Activated naive CD4-positive, alpha-beta T cell (primary cell): Measurements from ENCODE around the gene OVCA2.
A peak's percentile ranks its signal among the peaks of the same experiment; 100 is the strongest.
"Not testable (repeated sequence)": the region's sequence is repeated elsewhere in the genome, so short reads cannot be mapped to it uniquely, and the experiment has no call there.

Experiments used
- DNase-seq, 4 experiments: peaks; one replicate each; lab custom pipeline; 2025; lab: John Stamatoyannopoulos, UW

Gene OVCA2

DNA sequence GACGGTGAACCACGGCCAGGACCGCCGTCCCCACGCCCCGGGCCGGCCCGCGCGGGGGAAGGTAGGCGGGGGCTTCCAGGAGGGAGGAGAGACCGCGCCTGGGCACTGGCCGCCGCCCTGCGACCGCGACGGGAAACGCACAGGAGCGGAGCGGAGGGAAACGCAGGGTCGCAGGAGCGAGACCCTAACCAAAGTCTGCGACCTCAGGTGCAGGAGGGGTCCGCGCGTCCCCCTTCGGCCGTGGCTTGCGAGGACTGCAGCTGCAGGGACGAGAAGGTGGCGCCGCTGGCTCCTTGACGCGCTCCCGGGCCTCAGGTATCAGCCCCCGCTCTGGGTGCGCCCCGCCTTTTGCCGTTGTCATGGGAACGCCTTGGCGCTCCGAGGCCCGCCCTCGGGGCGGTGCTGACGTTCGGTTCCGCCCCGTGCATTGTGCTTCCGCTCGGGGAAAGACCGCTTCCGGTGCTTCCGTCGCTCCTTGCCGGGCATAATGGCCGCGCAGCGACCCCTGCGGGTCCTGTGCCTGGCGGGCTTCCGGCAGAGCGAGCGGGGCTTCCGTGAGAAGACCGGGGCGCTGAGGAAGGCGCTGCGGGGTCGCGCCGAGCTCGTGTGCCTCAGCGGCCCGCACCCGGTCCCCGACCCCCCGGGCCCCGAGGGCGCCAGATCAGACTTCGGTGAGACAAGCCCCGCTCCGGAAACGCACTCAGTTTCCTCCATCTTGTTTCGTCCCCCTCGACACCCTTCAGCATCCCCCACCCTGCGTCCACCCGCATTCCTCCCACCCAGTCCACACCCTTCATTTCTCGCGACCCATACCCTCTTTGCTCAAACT is at the start of gene OVCA2:
TSS of gene OVCA2 (plus strand) at position 462 of the 829 bp plus-strand sequence. CDS start at position 488, 26 bp downstream.
- peak; percentile 92 to 97 (median 94) for DNase-seq

- no peak for DNase-seq
Measured at GRCh38 chr17:1992541-1992940, 49.3 kb upstream of the OVCA2 start.

DNA sequence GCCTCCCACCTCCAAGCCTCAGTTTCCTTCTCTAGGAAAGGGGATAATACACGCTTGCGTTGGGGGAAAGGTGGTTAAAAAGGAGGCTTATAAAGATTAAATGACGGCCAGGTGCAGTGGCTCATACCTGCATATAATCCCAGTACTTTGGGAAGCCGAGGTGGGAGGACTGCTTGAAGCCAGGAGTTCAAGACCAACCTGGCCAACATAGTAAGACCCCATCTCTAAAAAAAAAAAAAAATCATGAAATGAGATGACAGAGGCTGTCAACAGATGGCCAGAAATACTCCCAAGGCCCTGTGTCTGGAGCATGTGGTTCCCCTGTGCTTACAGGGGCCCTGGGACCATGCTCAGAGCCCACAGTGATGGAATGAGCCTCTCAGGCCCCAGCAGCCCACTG is 47.1 kb upstream of the OVCA2 start:
- no peak for DNase-seq

- no peak for DNase-seq
Measured at GRCh38 chr17:1995321-1995892, 46.4 kb upstream of the OVCA2 start.

DNA sequence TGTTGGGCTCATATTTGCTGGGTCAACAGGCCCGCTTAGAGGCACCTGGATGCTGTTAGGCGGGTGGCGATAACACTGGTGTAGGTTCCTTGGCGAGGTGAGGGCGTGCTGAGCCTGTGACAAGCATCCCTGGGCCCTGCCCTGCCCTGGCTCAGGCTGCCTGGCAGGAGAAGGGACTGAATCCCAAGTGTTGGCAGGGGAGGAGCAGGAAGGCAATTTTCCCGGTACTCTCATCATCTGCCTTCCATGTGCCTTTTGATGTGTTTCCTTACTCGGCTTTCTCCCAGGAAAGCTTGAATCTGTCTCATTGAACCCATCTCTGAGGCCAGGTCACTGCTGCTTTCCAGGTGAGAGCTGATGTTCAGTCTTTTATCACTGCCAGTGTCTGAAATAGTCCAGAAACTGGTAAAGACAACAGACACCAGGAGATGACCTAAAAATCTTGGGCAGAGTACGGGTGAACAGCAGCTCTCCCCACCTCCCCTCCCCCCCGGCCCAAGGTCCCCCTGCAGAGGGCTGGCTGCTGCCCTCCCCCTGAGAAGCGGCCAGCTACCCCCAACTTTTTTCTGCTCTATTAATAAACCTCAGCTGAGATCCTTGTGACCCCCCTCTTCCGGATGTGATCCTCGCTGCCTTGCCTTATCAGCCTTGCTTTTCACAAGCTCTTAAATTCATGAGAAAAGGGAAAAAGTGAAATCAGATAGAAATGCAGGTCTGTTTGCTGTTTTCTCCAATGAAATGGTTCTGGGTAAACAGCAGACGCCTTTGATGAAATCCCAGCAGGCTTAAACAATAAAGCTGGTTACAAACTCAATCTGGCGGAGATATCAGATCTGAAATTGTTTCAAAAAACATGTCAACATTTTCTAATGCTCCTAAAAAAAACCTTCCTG is 45.7 kb upstream of the OVCA2 start:
- no peak for DNase-seq

GRCh38 chr17:1996800-1997288 is 45.0 kb upstream of the OVCA2 start:
- DNase-seq, result no peak

GRCh38 chr17:1997289-1997926 is 44.4 kb upstream of the OVCA2 start:
- no peak for DNase-seq

DNA sequence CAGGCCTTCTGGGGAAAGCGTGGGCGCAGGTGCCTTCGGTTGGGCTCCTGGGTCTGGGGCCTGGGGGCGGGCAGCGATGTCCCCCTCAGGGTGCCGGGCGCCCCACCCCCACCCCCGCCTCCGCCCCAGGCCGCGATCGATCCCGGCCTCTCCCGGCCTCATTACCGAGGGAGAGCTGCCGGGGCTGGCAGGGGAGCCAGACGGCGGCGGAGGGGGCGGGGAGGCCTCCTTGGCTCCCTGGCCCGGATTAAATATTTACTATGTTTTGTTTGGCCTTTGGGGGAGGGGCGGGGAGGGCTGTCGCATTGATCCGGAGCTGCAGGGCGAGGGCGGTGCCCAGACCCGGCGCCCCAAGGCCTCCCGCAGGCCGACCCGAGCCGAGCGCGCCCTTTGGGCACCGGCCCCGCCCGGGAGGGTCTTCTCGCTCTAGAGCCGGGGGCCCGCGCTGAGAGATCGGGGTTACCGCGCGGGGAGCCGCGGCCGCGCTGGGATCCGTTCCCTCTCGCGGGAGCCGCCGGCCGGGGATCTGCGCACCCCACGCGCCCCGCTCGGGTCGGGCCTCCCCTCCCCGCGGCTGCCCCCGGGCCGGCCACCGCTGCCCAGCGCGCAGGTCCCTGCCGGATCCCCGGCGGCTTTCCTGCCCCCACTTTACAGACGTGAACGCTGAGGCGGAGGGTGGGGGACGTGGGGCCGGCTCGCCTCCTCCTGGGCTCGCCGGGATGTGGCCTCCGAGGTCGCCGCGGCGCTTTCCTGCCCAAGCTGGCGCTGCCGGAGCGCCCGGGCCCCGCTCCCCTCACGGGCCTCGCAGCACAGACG is 43.7 kb upstream of the OVCA2 start:
- no peak for DNase-seq

DNA sequence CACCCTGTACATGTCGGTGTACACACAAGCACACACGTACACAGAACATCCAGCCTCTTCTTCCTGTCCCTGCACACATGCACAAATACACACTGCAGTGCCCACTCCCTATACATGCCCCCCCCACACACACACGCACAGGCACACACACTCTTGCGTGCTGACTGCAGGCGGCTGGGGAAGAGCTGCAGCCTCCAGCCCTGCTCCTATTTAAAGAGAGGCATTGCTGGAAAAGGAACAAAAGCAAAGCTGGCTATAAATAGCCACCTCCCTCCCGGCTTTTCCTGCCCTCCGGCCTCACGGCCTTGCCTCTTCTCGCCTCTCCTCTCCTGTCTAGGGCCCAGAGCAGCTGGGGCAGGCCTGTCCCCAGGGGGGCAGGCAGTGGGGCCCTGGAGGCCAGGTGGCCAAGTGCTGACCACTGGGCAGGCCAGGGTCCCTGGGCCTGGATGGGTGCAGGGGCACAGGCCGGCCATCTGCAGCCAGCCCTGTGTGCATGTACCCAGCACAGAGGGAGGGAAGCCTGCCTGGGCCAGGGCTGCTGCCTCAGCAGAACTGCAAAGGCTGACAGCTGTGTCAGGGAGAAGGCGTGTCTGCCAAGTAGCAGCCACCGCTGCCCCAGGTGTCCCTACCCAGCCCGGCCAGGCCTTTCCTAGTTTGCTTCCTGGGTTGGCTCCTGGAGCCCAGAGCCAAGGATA is 42.1 kb upstream of the OVCA2 start:
- DNase-seq, result no peak

DNA sequence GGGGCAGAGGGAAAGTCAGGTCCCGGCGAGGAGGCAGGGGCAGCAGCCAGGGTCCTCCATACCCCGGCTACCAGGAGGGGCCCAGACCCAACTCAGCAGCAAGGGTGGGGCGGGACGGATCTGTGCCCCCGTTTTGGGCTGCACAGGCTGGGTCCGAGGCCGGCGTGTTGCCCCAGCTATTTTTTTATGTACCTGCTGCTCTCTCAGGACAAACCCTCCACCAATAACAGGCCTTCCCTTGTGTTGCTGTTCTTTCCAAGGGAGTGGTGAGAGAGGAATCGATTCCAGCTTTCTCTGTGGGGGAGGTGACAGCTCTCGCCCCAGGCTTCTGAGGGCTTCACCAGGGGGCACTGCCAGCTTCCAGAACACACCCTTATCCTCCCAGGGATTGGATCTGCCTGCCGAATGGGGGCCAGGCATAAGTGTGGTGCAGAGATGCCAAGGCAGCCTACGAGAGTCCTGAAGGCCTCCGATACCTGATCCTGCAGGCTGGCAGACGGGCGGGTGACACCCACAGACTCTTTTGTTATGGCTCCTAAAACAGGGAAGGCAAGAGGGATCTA is 39.0 kb upstream of the OVCA2 start:
- no peak for DNase-seq

DNA sequence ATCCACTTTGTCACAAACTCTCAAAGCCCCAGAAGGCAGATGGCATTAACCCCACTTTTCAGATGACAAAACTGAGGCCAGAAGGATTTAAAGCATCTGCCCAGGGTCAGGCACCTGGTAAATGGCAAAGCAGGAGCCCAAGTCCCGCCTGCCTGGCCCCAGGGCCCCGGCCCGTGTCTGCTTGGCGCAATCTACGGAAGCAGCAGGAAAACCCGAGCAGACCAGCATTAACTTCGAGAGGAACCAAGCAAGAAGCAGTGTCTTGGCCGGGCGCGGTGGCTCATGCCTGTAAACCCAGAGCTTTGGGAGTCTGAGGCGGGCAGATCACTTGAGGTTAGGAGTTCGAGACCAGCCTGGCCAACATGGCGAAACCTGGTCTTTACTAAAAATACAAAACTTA is 38.3 kb upstream of the OVCA2 start:
- no peak for DNase-seq

DNA sequence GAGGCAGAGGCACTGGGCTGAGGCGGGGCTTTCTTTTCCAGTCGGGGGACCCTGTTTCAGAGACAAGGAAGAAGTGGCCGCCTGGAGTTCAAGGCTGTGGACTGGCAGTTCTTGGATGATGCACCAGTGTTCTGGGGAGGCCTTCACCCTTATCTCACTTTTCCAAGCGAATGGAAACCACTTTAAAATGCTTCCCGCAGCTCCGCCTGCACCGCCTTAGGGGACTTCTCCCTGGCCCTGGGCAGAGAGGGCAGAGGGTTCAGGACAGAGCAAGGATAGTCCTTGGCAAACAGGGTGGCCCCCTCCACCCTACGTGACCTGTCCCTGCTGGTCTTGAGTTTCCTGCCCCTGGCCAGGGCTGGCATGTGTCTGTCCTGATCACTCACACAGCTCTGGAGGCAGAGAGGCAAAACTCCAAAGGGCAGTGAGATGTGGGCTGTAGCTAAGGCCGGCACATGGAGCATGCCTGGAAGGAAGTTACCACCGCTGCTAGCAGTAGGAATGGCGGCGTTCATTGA is 37.3 kb upstream of the OVCA2 start:
- no peak for DNase-seq

DNA sequence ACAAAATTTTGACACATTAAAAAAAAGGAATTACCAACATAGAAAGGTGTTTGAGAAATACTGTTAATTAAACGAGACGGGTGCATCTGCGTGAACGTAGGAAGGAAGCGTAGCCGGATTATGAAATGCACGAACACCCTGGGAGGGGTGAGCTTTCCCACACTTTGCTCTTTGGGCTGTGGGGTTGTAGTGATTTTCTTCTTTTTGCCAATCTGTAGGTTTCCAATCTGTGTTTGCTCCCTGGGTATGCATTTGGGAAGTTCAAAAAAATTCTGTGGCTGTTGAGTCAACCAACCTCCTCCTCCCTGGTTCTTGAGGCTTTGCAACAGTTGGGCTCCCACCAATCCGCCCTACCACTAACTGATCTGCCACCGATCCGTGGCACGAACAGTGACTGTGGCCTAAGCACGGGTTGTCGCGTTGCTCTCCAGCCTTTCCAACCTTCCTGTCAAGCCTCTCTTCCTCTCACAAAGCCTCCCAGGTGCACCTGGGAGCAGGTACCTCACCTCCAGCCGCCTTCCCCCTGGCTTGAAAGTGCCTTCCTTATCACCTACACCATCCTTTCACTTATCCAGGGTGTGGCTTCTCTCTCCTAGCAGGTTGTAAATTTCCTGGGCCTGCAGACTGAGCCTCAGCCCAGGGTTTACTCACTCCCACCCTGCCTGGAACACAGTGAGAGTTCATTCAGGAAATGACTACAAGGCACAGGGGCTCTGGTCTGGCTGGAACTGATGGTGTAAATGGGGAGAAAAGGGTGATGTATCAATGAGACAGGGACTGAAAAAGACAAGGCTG is 33.3 kb upstream of the OVCA2 start:
- no peak for DNase-seq

GRCh38 chr17:2009737-2010136 is 32.1 kb upstream of the OVCA2 start:
- no peak for DNase-seq

GRCh38 chr17:2011411-2012371 is 30.1 kb upstream of the OVCA2 start:
- DNase-seq, result no peak

GRCh38 chr17:2012499-2012898 is 29.3 kb upstream of the OVCA2 start:
- no peak for DNase-seq

GRCh38 chr17:2013220-2013993 is 28.4 kb upstream of the OVCA2 start:
- not testable (repeated sequence) for DNase-seq
